Adrenal gland (tissue), 12 donors: ENCODE data around the gene CCDC159. TPM values are rescaled to one million over a fixed set of nuclear protein-coding genes. Genes with fewer than 3 reads are reported as not detected.

Experiments
- DNase-seq, 7 donors: peaks; one replicate each; pipeline ENCODE4 v3.0.0-alpha.2; 2019 to 2020
- H3K27ac ChIP-seq, 5 donors: fragments of 200-600 bp; sonication (generic) in 4 of 5; 1 replicate in 3 of 5; 2 replicates in 2 of 5; pipeline versions ENCODE4 v1.5.1 to v1.8.0; 2016 to 2020; ENCODE audit warnings: mild to moderate bottlenecking in 1 of 5
- H3K27me3 ChIP-seq: fragments of 200-600 bp; 2 replicates; pipeline ENCODE4 v1.8.0; 2021
- H3K36me3 ChIP-seq, 2 donors: fragments of 200-600 bp; replicated peaks in 1 of 2; 1 replicate in 1 of 2; 2 replicates in 1 of 2; pipeline versions ENCODE4 v1.5.1 to v1.8.0; 2018 to 2022
- H3K4me1 ChIP-seq, 2 donors: fragments of 200-600 bp; replicated peaks in 1 of 2; 1 replicate in 1 of 2; 2 replicates in 1 of 2; pipeline versions ENCODE4 v1.5.1 to v1.8.0; 2018 to 2021
- H3K4me3 ChIP-seq, 4 donors: fragments of 200-600 bp; sonication (generic) in 3 of 4; one replicate each; pipeline ENCODE4 v1.5.1; 2016 to 2018
- H3K9me3 ChIP-seq, 3 donors: fragments of 200-600 bp; sonication (generic) in 1 of 3; replicated peaks in 1 of 3; 1 replicate in 2 of 3; 2 replicates in 1 of 3; pipeline versions ENCODE4 v1.5.1 to v1.8.0; 2016 to 2021
- CTCF ChIP-seq, 6 experiments: fragments of 450-650 bp in 4 of 6; fragments of 200-600 bp in 2 of 6; sonication (generic) in 1 of 6; IDR thresholded peaks; 1 replicate in 5 of 6; 2 replicates in 1 of 6; pipeline versions ENCODE4 v1.5.1 to v1.8.0; 2016 to 2021; ENCODE audit warnings: antibody characterized with exemption in 6 of 6, mild to moderate bottlenecking in 2 of 6, moderate library complexity in 1 of 6
- POLR2A ChIP-seq, 2 donors: fragments of 450-650 bp; IDR thresholded peaks; one replicate each; pipeline ENCODE4 v1.6.1; 2017; ENCODE audit warnings: antibody characterized with exemption in 2 of 2, mild to moderate bottlenecking in 2 of 2, moderate library complexity in 1 of 2
- WGBS, 4 donors: extraction: QIAGEN DNeasy Blood & Tissue Kit in 2 of 4; methylation state at CpG; one replicate each; pipeline versions ENCODE4 v1.1.5 to v1.1.7; 2013 to 2017; 5-methylcytosine and 5-hydroxymethylcytosine counted together
- intact Hi-C, 2 donors: fragments of 100-400 bp; cut with DNase I; formaldehyde crosslinking; loops; one replicate each; pipeline versions ENCODE4 v1.14.1 to v1.15.0; 2022 to 2023
- polyA plus RNA-seq, 3 donors: library from polyadenylated mRNA; stranded (reverse); fragments of 200-250 nt in 2 of 3; fragments of 350-450 nt in 1 of 3; fragmentation: Illumina TruSeq in 1 of 3; extraction: RNeasy Lipid Tissue Mini Kit (QIAGEN cat#74804) in 1 of 3; gene quantifications; one replicate each; pipeline ENCODE4 v1.2.3, GENCODE V29; 2013 to 2014
- total RNA-seq, 9 donors: library from RNA; depleted of rRNA in 4 of 9; stranded (reverse); fragments of >200 nt in 4 of 9; fragments of 120-200 nt in 1 of 9; fragmentation: NEBNext Ultra II Directional in 1 of 9; extraction: Animal tissue kit (Norgen Biotek cat#: 25700) in 1 of 9; gene quantifications; one replicate each; pipeline versions ENCODE4 v1.1.0 to v1.2.4, GENCODE V29; 2013 to 2023
- donor health status: healthy with polysubstance abuse.
- donor health status: Bipolar disorder and iron deficiency.
- donor health status: DM: yes; HTN: yes; CAD: no.
- donor health status: DM: no; HTN: no; CAD: no.
- donor health status: DM: no; HTN: no; CAD: no.
- donor health status: DM: yes; HTN: yes; CAD: no.

CCDC159 gene
- total and polyA plus RNA-seq, 12 donors = 24.1 to 479 (median 58.8) TPM

- H3K36me3 ChIP-seq = peaks cover 0 to 13% of the 10 kb centered on the region in 2 donors
- H3K4me3 ChIP-seq = peak overlapping the region in 2 of 4 donors; percentile 83 to 88
- WGBS, 4 donors = 71 to 83% (median 75%) methylated on average over 4 to 6 of the region's 6 CpGs
- peaks cover 8 to 9% of the 10 kb centered on the region in 2 donors for H3K4me1 ChIP-seq
- no peaks in the 10 kb centered on the region for H3K9me3 ChIP-seq
- peak overlapping the region in 1 of 5 donors; percentile 60 for H3K27ac ChIP-seq
- DNase-seq = no peak
- no peaks in the 10 kb centered on the region for H3K27me3 ChIP-seq
- TF ChIP-seq CTCF (IDR thresholded peaks at IDR 0.05) (no peak), POLR2A (IDR thresholded peaks at IDR 0.05) (peak in 1 of 2 donors; percentile 4)
- intact Hi-C loops = no loop called here
These were observed 9.7 kb downstream of the CCDC159 start for GRCh38 chr19:11356074-11356397.

GRCh38 chr19:11356676-11357550 is 10.6 kb downstream of the CCDC159 start:
- WGBS, 4 donors = 78 to 84% (median 81%) methylated on average over 6 to 11 of the region's 11 CpGs
- Histone ChIP-seq H3K27ac (no peak overlapping the region), H3K36me3 (peaks cover 0 to 19% of the 10 kb centered on the region in 2 donors), H3K4me1 (peaks cover 8 to 9% of the 10 kb centered on the region in 2 donors), H3K27me3 (no peaks in the 10 kb centered on the region), H3K9me3 (no peaks in the 10 kb centered on the region), H3K4me3 (no peak overlapping the region)
- intact Hi-C loops = no loop called here
- DNase-seq = no peak
- TF ChIP-seq CTCF (IDR thresholded peaks at IDR 0.05) = no peak
- no peak for TF ChIP-seq POLR2A (IDR thresholded peaks at IDR 0.05)

- Histone ChIP-seq H3K4me3 (no peak overlapping the region), H3K36me3 (peaks cover 0 to 40% of the 10 kb centered on the region in 2 donors), H3K27ac (no peak overlapping the region), H3K9me3 (no peaks in the 10 kb centered on the region), H3K4me1 (peaks cover 8 to 9% of the 10 kb centered on the region in 2 donors), H3K27me3 (no peaks in the 10 kb centered on the region)
- intact Hi-C loops = no loop called here
- WGBS, 4 donors = 89 to 94% (median 93%) methylated on average over 6 to 11 of the region's 11 CpGs
- no peak for DNase-seq
- TF ChIP-seq POLR2A (IDR thresholded peaks at IDR 0.05) (no peak), CTCF (IDR thresholded peaks at IDR 0.05) (no peak)
These were observed 13.1 kb downstream of the CCDC159 start for GRCh38 chr19:11359421-11359820.

- 28 to 82% (median 66%) methylated on average over 10 to 43 of the region's 43 CpGs for WGBS, 4 donors
- no peak overlapping the region for H3K27ac ChIP-seq
- no peaks in the 10 kb centered on the region for H3K27me3 ChIP-seq
- H3K4me3 ChIP-seq = no peak overlapping the region
- TF ChIP-seq CTCF (IDR thresholded peaks at IDR 0.05) (no peak), POLR2A (IDR thresholded peaks at IDR 0.05) (no peak)
- DNase-seq = peak in 6 of 7 donors; percentile 43 to 83 (median 72)
- H3K9me3 ChIP-seq = no peaks in the 10 kb centered on the region
- H3K4me1 ChIP-seq = peaks cover 2 to 5% of the 10 kb centered on the region in 2 donors
- intact Hi-C loops = no loop called here
- H3K36me3 ChIP-seq = peaks cover 0 to 47% of the 10 kb centered on the region in 2 donors
These were observed 14.9 kb downstream of the CCDC159 start for GRCh38 chr19:11361037-11361770.
